ENCODE measurements around the gene SMDT1. TPM values are rescaled to one million over a fixed set of nuclear protein-coding genes. Genes with fewer than 3 reads are reported as not detected.
A peak's percentile ranks its signal among the peaks of the same experiment; 100 is the strongest.
"Not testable (repeated sequence)": the region's sequence is repeated elsewhere in the genome, so short reads cannot be mapped to it uniquely, and the experiment has no call there.

SMDT1 gene
- total RNA-seq, 1 experiment from 2014 or later = 12.6 TPM

DNA sequence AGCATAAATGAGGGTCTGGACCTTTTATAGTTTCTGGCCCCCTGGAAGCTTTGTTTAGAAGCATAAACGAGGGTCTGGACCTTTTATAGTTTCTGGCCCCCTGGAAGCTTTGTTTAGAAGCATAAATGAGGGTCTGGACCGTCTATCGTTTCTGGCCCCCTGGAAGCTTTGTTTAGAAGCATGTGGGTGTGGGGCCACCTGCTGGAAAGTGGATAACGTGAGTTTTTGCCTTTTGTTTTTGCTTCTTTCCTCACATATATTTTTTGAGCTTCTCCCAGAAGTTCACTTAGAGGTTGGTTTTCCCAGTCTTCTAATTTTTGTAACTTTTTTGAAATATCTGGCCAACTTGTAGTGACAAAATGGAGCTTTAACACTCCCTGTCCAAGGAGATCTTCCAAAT, 33.3 kb downstream of the SMDT1 start:
- H3K9ac ChIP-seq (ENCODE audit: low read length); H3K4me3 ChIP-seq (ENCODE audit: low read length); H3K27ac ChIP-seq (ENCODE audit: low read length); H3K4me2 ChIP-seq (ENCODE audit: low read depth, low read length, poor library complexity, severe bottlenecking); H3K27me3 ChIP-seq (ENCODE audit: low read length); H2AFZ ChIP-seq (ENCODE audit: low read length); H3K79me2 ChIP-seq (ENCODE audit: low read length); H3K9me2 ChIP-seq (replicated peaks; ENCODE audit: insufficient read depth, low read length); H4K20me1 ChIP-seq (ENCODE audit: insufficient read depth, low read depth, low read length); H3K4me1 ChIP-seq (ENCODE audit: low read length); H3K36me3 ChIP-seq (ENCODE audit: insufficient read depth, low read length): not testable (repeated sequence)
- DNase-seq = peak; percentile 61
- peaks cover 10% of the 10 kb centered on the region; the same call in 1 of the 2 replicates for H3K9me3 ChIP-seq (ENCODE audit: low read length)

DNA sequence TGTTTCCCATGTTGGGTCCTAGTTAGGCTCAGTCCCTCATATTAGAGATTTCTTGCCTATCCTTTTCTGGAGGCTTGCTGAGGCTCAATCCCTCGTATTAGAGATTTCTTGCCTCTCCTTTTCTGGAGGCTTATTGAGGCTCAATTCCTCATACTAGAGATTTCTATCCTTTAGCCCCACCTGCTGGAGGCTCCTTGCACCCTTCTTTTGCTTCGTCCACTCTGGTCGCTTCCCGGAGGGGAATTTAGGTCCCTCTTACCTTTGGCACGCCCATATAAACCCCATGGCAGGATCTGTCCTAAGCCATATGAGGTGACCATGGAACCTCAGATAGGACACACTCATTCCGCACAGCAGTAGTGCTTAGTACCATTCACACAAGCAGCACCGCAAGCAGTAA, 35.2 kb downstream of the SMDT1 start:
- DNase-seq = peak; percentile 71
- H3K9ac ChIP-seq (ENCODE audit: low read length) = no peak overlapping the region
- no peaks in the 10 kb centered on the region for H3K36me3 ChIP-seq (ENCODE audit: insufficient read depth, low read length)

DNA sequence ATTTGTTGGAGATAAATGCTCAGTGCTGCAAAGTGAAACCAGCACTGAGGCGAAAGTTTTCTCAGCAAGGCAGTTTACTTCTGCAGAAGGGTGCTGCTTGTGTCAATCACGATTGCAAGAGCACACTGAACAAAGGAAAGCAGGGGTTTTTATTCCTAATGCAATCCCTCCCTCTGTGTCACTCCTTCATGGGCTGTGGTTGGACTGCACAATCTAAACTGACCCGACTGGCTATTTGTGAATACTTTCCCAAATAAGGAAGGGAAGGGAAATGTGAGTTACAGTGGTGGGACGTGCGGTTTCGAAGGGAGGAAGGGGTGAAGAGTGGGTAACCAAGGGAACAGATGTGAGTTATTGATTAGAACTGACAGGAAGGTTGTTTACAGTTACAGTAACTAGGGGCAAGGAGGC, 35.9 kb downstream of the SMDT1 start:
- not testable (repeated sequence) for H3K4me1 ChIP-seq (ENCODE audit: low read length); H3K9ac ChIP-seq (ENCODE audit: low read length)

More for the DNA sequence above, 35.2 kb downstream of the SMDT1 start:
- peaks cover 10% of the 10 kb centered on the region; the same call in 1 of the 2 replicates for H3K9me3 ChIP-seq (ENCODE audit: low read length)
- H3K4me1 ChIP-seq (ENCODE audit: low read length) = no peaks in the 10 kb centered on the region
- no peak overlapping the region for H3K4me2 ChIP-seq (ENCODE audit: low read depth, low read length, poor library complexity, severe bottlenecking)
- no peaks in the 10 kb centered on the region for H3K79me2 ChIP-seq (ENCODE audit: low read length)
- H4K20me1 ChIP-seq (ENCODE audit: insufficient read depth, low read depth, low read length) = no peaks in the 10 kb centered on the region
- H3K4me3 ChIP-seq (ENCODE audit: low read length) = no peak overlapping the region
- no peak overlapping the region for H3K27ac ChIP-seq (ENCODE audit: low read length)
- no peaks in the 10 kb centered on the region for H3K27me3 ChIP-seq (ENCODE audit: low read length)
- H3K9me2 ChIP-seq (replicated peaks; ENCODE audit: insufficient read depth, low read length) = no peaks in the 10 kb centered on the region
- no peak overlapping the region for H2AFZ ChIP-seq (ENCODE audit: low read length)

DNA sequence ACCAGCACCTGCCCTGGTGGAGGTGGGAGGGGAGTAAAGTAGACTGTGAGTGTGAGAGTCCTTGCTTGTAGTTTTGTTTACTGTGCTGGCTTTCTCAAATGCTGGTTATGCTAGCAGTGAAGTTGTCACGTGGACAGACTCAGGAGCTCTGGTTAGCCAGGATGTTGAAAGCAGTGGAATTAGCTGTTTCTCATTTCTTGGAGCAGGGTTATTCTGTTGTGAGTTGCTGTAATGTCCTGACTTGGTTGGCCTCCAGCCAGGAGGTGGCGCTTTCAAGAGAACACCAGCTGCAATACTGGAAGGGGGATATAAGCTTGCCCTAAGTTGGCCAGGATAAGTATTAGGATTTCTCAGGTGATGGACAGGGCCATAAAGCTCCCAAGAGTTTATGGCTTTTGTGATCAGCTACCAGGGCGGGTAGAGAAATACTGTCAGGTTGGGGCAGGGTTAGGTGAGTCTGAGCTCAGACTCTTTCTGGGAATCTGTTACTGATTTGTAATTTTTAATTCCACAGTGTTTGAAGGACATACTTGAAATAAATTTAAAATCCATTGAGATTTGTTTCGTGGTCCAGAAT, 37.4 kb downstream of the SMDT1 start:
- H3K9me2 ChIP-seq (replicated peaks; ENCODE audit: insufficient read depth, low read length) = no peaks in the 10 kb centered on the region
- no peaks in the 10 kb centered on the region for H3K79me2 ChIP-seq (ENCODE audit: low read length)
- H4K20me1 ChIP-seq (ENCODE audit: insufficient read depth, low read depth, low read length) = no peaks in the 10 kb centered on the region
- H3K9ac ChIP-seq (ENCODE audit: low read length) = no peak overlapping the region
- H3K36me3 ChIP-seq (ENCODE audit: insufficient read depth, low read length) = no peaks in the 10 kb centered on the region
- H2AFZ ChIP-seq (ENCODE audit: low read length) = no peak overlapping the region
- H3K4me2 ChIP-seq (ENCODE audit: low read depth, low read length, poor library complexity, severe bottlenecking) = no peak overlapping the region
- no peak overlapping the region for H3K27ac ChIP-seq (ENCODE audit: low read length)
- peaks cover 10% of the 10 kb centered on the region; the same call in 1 of the 2 replicates for H3K9me3 ChIP-seq (ENCODE audit: low read length)
- no peak overlapping the region for H3K4me3 ChIP-seq (ENCODE audit: low read length)
- no peaks in the 10 kb centered on the region for H3K27me3 ChIP-seq (ENCODE audit: low read length)
- peaks cover 8% of the 10 kb centered on the region for H3K4me1 ChIP-seq (ENCODE audit: low read length)
- DNase-seq = peak; percentile 51

More for the DNA sequence above, 35.9 kb downstream of the SMDT1 start:
- not testable (repeated sequence) for H4K20me1 ChIP-seq (ENCODE audit: insufficient read depth, low read depth, low read length); H3K36me3 ChIP-seq (ENCODE audit: insufficient read depth, low read length); H3K4me3 ChIP-seq (ENCODE audit: low read length); H3K79me2 ChIP-seq (ENCODE audit: low read length); H3K27ac ChIP-seq (ENCODE audit: low read length); H3K9me2 ChIP-seq (replicated peaks; ENCODE audit: insufficient read depth, low read length); H2AFZ ChIP-seq (ENCODE audit: low read length); H3K4me2 ChIP-seq (ENCODE audit: low read depth, low read length, poor library complexity, severe bottlenecking); H3K27me3 ChIP-seq (ENCODE audit: low read length); DNase-seq
- peaks cover 10% of the 10 kb centered on the region; the same call in 1 of the 2 replicates for H3K9me3 ChIP-seq (ENCODE audit: low read length)

DNA sequence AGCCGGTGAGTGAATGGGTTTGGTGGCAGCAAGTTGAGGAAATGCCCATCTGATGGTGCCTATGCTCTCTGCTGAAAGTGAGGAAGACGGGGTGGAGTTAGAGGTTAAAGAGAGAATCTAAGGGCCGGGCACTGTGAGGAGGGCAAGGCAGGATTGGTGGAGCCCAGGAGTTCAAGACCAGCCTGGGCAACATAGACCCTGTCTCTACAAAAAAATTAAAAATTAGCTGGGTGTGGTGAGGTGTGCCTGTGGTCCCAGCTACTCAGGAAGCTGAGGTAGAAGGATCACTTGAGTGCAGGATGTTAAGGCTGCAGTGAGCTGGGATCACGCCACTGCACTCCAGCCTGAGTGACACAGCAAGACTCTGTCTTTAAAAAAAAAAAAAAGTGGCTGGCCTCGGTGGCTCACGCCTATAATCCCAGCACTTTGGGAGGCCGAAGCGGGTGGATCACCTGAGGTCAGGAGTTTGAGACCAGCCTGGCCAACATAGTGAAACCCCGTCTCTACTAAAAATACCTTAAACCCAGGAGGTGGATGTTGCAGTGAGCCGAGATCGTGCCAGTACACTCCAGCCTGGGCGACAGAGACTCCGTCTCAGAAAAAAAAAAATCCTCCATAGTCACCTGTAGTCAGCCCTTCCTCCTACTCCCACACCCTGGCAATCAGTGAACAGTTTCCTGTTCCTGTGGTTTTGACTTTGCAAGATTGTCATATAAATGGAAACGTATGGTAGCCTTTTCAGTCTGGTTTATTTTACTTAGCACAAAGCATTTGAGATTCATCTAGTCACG, 40.9 kb downstream of the SMDT1 start:
- not testable (repeated sequence) for H3K36me3 ChIP-seq (ENCODE audit: insufficient read depth, low read length); H3K27me3 ChIP-seq (ENCODE audit: low read length); H3K27ac ChIP-seq (ENCODE audit: low read length); H2AFZ ChIP-seq (ENCODE audit: low read length); DNase-seq; H3K4me2 ChIP-seq (ENCODE audit: low read depth, low read length, poor library complexity, severe bottlenecking); H3K9ac ChIP-seq (ENCODE audit: low read length); H3K79me2 ChIP-seq (ENCODE audit: low read length); H3K4me1 ChIP-seq (ENCODE audit: low read length); H3K9me3 ChIP-seq (ENCODE audit: low read length); H4K20me1 ChIP-seq (ENCODE audit: insufficient read depth, low read depth, low read length); H3K9me2 ChIP-seq (replicated peaks; ENCODE audit: insufficient read depth, low read length); H3K4me3 ChIP-seq (ENCODE audit: low read length)

DNA sequence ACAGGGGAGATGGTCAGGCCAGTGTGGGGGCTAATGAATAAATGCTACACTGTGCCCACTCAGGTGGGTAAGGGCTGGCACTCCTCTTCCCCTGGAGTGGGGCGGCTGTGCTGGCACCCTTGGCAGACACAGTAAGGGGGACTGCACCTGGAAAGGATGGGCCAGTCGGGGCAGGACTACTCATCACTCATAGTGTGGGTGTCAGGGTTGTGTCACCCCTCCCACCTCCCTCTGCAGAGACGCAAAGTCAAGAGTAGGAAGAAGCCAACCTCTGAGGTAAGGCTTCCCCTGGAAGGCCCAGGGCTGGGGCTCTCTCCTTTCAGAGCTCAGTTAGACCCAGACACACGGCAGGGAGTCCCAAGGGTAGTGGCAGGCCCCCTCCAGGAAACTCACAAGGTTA, 44.0 kb downstream of the SMDT1 start:
- DNase-seq; H4K20me1 ChIP-seq (ENCODE audit: insufficient read depth, low read depth, low read length); H3K9ac ChIP-seq (ENCODE audit: low read length); H2AFZ ChIP-seq (ENCODE audit: low read length); H3K9me3 ChIP-seq (ENCODE audit: low read length); H3K36me3 ChIP-seq (ENCODE audit: insufficient read depth, low read length); H3K9me2 ChIP-seq (replicated peaks; ENCODE audit: insufficient read depth, low read length); H3K79me2 ChIP-seq (ENCODE audit: low read length); H3K27me3 ChIP-seq (ENCODE audit: low read length); H3K4me2 ChIP-seq (ENCODE audit: low read depth, low read length, poor library complexity, severe bottlenecking); H3K27ac ChIP-seq (ENCODE audit: low read length); H3K4me3 ChIP-seq (ENCODE audit: low read length); H3K4me1 ChIP-seq (ENCODE audit: low read length): not testable (repeated sequence)

DNA sequence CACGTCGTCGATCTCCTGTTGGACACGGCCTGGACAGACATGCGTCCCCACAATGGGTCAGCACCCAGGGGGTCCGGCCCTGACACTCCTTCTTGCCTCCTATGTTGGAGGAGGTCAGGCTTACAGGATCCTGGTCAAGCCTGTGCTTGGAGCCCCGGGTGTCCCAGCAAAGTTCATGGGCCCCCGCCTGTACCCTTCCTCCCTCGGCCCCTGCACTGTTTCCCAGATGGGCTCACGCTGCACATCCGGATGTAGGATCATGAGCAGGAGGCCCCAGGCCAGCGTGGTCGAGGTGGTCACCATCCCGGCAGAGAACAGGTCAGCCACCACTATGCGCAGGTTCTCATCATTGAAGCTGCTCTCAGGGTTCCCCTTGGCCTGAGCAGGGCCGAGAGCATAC, 48.1 kb downstream of the SMDT1 start:
- H2AFZ ChIP-seq (ENCODE audit: low read length) = no peak overlapping the region
- H3K27me3 ChIP-seq (ENCODE audit: low read length) = no peaks in the 10 kb centered on the region
- H3K36me3 ChIP-seq (ENCODE audit: insufficient read depth, low read length) = no peaks in the 10 kb centered on the region
- H4K20me1 ChIP-seq (ENCODE audit: insufficient read depth, low read depth, low read length) = no peaks in the 10 kb centered on the region
- H3K4me1 ChIP-seq (ENCODE audit: low read length) = no peaks in the 10 kb centered on the region
- no peak overlapping the region for H3K9ac ChIP-seq (ENCODE audit: low read length)
- H3K4me2 ChIP-seq (ENCODE audit: low read depth, low read length, poor library complexity, severe bottlenecking) = no peak overlapping the region
- H3K9me2 ChIP-seq (replicated peaks; ENCODE audit: insufficient read depth, low read length) = no peaks in the 10 kb centered on the region
- no peak overlapping the region for H3K27ac ChIP-seq (ENCODE audit: low read length)
- H3K4me3 ChIP-seq (ENCODE audit: low read length) = no peak overlapping the region
- H3K9me3 ChIP-seq (ENCODE audit: low read length) = no peaks in the 10 kb centered on the region
- no peak for DNase-seq
- no peaks in the 10 kb centered on the region for H3K79me2 ChIP-seq (ENCODE audit: low read length)

DNA sequence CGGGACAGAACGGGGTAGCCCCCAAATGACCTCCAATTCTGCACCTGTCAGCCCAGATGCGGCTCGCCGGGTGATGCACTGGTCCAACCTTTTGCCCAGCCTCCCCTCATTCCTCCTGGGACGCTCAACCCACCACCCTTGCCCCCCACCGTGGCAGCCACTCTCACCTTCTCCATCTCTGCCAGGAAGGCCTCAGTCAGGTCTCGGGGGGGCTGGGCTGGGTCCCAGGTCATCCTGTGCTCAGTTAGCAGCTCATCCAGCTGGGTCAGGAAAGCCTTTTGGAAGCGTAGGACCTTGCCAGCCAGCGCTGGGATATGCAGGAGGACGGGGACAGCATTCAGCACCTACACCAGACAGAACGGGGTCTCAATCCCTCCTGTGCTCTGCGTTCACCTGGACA, 48.5 kb downstream of the SMDT1 start:
- H3K27me3 ChIP-seq (ENCODE audit: low read length); H3K9ac ChIP-seq (ENCODE audit: low read length); H3K9me3 ChIP-seq (ENCODE audit: low read length); H3K9me2 ChIP-seq (replicated peaks; ENCODE audit: insufficient read depth, low read length); H3K4me2 ChIP-seq (ENCODE audit: low read depth, low read length, poor library complexity, severe bottlenecking); H3K4me3 ChIP-seq (ENCODE audit: low read length); H3K79me2 ChIP-seq (ENCODE audit: low read length); H3K4me1 ChIP-seq (ENCODE audit: low read length); H3K27ac ChIP-seq (ENCODE audit: low read length); DNase-seq; H4K20me1 ChIP-seq (ENCODE audit: insufficient read depth, low read depth, low read length); H3K36me3 ChIP-seq (ENCODE audit: insufficient read depth, low read length); H2AFZ ChIP-seq (ENCODE audit: low read length): not testable (repeated sequence)

Data from Karpas-422 (cell line).